NCI-H345 treated with DMSO at 0.1 percent for 48 hours (cell line): ENCODE results near the gene EMC10.
"Not testable (repeated sequence)": the region's sequence is repeated elsewhere in the genome, so short reads cannot be mapped to it uniquely, and the experiment has no call there.

Experiments
- DNase-seq: peaks from one replicate; lab custom pipeline; 2025; ENCODE audit not compliant: unreplicated experiment; lab: John Stamatoyannopoulos, UW

The EMC10 gene

GRCh38 chr19:50512999-50513745 lies 36.9 kb downstream of the EMC10 start:
- no peak for DNase-seq

- no peak for DNase-seq
These were observed 37.5 kb downstream of the EMC10 start, which contains the start of gene ASPDH for GRCh38 chr19:50513746-50514345. TSS of gene ASPDH (minus strand) at chr19:50513913. CDS start at chr19:50513823, 90 bp downstream.

- peak; percentile 15 for DNase-seq
These were observed 38.2 kb downstream of the EMC10 start for GRCh38 chr19:50514346-50515167.

GRCh38 chr19:50515168-50515561 lies 38.9 kb downstream of the EMC10 start:
- no peak for DNase-seq

GRCh38 chr19:50516456-50516855 lies 40.1 kb downstream of the EMC10 start:
- DNase-seq, result no peak

DNA sequence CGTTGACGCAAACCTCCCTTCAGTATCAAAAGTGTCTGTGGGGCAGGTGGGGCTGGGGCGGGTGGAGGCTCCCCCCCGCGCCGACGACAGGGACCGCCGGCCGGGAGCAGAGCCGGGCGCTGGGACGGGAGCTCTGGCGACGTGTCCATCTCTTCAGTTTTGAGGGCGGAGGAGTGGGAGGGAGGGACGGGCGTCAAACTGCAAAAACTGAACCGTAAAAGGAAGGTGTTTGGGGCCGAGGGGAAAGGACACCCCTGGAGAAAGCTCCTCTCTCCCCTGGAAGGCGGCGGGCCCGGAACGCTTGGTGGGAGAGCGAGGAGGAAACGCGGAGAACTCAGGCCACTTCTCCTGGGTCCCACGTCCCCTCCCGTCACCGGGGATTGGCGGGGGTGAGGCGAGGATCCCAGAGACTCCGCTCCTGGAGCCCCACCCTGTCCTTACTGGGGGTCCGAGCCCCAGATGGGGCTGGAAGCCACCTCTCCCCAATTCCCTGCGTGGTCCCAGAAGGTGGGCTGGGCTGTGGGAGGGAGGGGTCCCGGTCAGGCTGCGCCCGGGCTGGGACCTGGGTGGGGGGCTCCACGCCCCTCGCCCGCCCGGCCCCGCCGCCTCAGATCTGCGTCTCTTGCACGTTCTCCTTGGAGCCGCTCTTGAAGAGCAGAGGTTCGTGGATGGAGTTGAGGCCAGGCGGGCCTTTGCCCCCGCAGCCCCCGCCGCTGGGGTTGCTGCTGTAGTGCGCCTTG lies 40.8 kb downstream of the EMC10 start:
- DNase-seq, result no peak

DNA sequence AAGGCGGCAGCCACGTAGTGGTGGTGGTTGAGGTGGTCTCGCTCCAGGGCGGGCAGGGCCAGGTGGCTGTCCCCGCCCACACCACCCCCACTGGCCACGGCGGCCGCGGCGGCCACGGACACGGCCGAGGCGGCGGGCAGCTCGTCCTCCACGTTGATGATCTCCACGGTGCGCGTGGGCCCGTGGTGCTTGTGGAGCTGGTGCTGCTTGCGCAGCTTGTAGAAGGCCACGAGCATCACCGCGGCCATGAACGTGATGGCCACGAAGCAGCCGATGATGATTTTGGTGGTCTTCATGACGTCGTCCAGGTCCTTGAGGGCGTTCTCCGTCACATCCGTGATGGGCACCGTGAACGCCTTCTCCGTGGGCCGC lies 41.4 kb downstream of the EMC10 start:
- no peak for DNase-seq

DNA sequence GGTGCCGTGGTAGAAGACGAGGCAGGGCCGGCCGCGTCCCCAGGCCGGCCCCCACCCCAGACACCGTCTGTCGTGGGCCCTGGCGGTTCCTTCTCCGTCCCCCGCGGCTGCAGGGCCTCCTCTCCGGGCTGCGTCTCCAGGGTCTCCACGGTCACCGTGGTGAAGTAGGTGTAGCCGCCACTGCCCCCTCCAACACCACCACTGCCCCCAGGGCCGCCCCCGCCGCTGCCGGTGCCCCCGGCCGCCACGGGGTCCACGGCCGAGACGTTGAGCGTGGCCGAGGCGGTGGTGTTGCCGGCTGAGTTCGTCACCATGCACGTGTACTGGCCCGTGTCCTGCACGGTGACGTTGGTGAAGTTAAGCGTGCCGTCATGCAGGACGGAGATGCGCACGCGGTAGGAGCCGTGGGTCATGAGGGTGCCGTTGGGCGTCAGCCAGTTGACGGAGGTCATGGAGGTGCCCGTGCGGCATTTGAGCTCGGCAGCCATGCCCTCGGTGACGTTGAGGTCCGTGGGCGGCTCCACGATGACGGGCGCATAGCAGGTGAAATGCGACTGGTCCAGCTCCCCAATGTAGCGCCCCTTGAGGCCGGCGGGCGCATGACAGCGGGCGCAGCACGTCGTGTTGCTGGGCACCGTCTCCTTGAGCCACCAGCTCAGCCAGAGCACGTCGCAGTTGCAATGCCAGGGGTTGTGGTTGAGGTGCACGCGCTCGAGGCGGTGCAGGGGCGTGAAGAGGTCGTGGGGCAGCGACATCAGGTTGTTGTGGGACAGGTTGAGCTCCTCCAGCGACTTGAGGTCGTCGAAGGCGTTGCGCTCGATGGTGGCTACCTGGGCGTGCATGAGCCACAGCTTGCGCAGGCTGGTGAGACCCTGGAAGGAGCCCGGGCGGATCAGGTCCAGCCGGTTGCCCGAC lies 42.0 kb downstream of the EMC10 start:
- DNase-seq, result no peak

DNA sequence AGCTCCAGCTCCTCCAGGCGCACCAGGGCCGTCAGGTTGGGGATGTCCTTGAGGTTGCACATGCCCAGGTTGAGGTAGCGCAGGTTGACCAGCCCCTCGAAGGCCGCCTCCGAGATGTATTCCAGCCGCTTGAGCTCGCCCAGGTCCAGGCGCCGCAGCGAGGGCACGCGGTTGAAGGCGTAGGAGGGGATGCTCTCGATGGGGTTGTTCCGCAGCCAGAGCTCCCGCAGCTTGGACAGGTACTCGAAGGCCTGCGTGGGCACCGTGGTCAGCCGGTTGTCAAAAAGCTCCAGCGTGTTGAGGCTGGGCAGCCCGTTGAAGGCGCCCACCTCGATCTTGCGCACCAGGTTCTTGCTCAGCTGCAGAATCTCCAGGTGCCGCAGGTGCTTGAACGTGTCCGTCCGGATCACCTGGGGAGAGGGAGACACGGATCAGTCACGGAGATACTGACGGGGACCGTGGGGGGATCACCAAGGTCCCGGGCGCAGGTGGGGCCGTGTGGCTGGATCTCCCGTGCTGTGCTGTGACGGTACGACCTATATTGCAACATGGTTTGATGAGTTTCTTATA lies 42.8 kb downstream of the EMC10 start:
- DNase-seq, result no peak

DNA sequence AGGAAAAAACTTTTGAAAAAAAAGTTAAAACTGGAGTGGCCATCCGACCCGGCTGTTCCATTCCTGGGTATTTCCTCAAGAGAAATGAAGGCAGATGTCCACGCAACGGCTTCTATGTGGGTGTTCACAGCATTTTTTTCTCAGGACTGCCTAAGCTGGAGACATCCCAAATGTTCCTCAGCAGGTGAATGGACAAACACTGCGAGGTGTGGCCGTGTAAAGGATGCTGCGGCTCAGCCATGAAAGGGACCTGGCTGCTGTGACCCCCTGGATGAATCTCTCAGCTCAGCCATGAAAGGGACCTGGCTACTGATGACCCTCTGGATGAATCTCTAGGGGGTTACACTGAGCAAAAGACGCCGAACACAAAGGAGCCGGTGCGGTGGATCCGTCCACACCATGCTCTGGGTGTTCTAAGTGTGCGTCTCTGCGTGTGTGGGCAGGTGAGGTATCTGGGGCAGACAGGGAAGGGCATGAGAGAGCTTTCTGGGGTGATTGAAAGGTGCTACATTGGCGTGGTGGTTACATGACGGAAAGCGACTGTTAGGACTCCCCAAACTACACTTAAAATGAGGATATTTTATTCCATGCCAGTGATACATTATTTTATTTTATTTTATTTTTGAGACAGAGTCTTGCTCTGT lies 44.6 kb downstream of the EMC10 start:
- no peak for DNase-seq

GRCh38 chr19:50522881-50523280 lies 46.6 kb downstream of the EMC10 start:
- no peak for DNase-seq

DNA sequence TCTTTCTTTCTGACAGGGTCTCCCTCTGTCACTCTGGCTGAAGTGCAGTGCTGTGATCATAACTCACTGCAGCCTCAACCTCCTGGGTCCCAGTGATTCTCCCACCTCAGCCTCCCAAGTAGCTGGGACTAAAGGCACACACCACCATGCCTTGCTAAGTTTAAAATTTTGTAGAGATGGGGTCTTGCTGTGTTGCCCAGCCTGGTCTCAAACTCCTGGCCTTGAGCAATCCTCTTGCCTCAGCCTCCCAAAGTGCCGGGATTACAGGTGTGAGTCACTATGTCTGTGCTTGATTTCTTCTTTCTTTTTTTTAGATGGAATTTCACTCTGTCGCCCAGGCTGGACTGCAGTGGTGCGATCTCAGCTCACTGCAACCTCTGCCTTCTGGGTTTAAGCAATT lies 51.7 kb downstream of the EMC10 start:
- DNase-seq, result not testable (repeated sequence)

- no peak for DNase-seq
These were observed 54.9 kb downstream of the EMC10 start for GRCh38 chr19:50531171-50531612.

DNA sequence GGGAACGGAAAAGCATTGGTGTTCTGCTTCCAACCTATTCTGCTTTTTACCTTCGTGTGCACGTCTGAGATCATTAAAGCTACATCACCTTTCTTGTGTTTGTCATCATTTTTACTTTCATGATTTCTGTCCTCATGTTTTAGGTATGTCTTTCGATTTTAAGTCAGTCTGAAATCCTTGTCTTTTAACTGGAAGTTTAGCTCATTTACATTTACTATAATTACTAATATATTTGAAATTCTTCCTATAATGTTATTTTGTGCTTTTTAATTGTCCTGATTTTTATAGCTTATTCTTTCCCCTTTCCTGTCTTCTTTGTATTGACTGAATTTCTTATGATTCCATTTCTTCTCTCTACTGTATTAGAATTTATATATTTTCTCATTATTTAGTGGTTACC lies 56.6 kb downstream of the EMC10 start:
- DNase-seq, result no peak

GRCh38 chr19:50534478-50534877 lies 58.2 kb downstream of the EMC10 start:
- DNase-seq, result no peak

DNA sequence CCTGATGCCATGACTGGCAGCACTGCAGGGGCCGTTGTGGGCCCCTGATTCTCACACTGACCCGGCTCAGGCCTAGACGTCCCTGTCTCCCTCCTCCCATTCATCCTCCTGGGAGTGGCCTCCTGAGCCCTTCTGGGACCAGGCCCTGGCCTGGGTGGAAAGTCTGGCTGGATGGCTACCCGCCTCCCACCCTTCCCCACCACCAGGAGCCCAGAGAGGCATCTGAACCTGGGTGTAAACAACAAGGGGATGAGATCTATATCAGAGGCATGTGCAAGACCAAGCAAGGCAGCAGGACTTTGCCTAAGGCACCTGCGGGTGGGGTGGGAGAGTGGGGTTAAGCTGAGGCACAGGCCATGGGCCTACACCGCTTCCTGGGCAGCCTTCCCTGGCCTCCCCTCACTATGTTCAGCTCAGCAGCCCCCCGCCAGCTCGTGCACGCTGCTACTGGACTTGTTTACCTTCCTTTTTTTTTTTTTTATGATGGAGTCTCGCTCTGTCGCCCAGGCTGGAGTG lies 59.4 kb downstream of the EMC10 start:
- no peak for DNase-seq

- no peak for DNase-seq
These were observed 60.5 kb downstream of the EMC10 start for GRCh38 chr19:50536662-50537305.

DNA sequence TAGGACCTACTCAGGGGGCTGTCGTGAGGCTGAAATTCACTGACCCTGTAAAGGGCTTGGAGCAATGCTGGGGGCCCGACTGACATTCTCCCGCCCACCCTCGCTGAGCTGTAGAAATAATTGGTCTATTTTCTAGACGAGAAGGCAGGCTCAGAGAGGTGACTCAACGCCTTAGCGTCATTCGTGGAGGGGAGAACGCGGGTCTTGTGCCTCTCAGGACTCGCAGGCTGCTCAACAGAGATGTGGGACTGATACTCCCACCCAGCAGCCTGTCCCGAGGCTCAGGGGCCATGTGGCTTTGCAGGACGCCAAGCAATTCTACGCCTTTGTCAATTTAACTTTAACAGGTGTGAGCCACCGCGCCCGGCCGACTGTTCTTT lies 61.0 kb downstream of the EMC10 start:
- no peak for DNase-seq
